ENCODE results near the gene LRP11. TPM values are rescaled to one million over a fixed set of nuclear protein-coding genes. Genes with fewer than 3 reads are reported as not detected.

The LRP11 gene
- total and polyA plus RNA-seq, 9 of the 15 experiments (the other 6 are each of a cell fraction or from before 2014, with no cell fraction given), result 0.51 to 3.5 (median 2.4) TPM

- TF ChIP-seq, protein P1, sequence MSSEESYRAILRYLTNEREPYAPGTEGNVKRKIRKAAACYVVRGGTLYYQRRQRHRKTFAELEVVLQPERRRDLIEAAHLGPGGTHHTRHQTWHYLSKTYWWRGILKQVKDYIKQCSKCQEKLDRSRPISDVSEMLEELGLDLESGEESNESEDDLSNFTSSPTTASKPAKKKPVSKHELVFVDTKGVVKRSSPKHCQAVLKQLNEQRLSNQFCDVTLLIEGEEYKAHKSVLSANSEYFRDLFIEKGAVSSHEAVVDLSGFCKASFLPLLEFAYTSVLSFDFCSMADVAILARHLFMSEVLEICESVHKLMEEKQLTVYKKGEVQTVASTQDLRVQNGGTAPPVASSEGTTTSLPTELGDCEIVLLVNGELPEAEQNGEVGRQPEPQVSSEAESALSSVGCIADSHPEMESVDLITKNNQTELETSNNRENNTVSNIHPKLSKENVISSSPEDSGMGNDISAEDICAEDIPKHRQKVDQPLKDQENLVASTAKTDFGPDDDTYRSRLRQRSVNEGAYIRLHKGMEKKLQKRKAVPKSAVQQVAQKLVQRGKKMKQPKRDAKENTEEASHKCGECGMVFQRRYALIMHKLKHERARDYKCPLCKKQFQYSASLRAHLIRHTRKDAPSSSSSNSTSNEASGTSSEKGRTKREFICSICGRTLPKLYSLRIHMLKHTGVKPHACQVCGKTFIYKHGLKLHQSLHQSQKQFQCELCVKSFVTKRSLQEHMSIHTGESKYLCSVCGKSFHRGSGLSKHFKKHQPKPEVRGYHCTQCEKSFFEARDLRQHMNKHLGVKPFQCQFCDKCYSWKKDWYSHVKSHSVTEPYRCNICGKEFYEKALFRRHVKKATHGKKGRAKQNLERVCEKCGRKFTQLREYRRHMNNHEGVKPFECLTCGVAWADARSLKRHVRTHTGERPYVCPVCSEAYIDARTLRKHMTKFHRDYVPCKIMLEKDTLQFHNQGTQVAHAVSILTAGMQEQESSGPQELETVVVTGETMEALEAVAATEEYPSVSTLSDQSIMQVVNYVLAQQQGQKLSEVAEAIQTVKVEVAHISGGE (CRISPR knock-in tag; IDR thresholded peaks at IDR 0.05), result no peak
- TF ChIP-seq FOS (IDR thresholded peaks at IDR 0.05; ENCODE audit: extremely low read depth, insufficient read length), result no peak
- no peak for TF ChIP-seq ZBTB1 (CRISPR knock-in tag; IDR thresholded peaks at IDR 0.05; ENCODE audit: borderline replicate concordance, low read depth)
- TF ChIP-seq CREM (IDR thresholded peaks at IDR 0.05; ENCODE audit: low read depth), result no peak
- TF ChIP-seq MAZ (CRISPR knock-in tag; conservative IDR thresholded peaks at IDR 0.05 in 1 of 2, IDR thresholded peaks at IDR 0.05 in 1 of 2), result peak in 1 of 2 experiments; percentile 67; a peak in 1 of 4 replicates
- peak; percentile 72 for TF ChIP-seq TEAD4 (IDR thresholded peaks at IDR 0.05; ENCODE audit: low read length)
- no peak for TF ChIP-seq TEAD4 (CRISPR knock-in tag; IDR thresholded peaks at IDR 0.05; ENCODE audit: borderline replicate concordance)
- TF ChIP-seq ZNF41 (CRISPR knock-in tag; conservative IDR thresholded peaks at IDR 0.05), result no peak
- TF ChIP-seq TBP (optimal IDR thresholded peaks at IDR 0.05; ENCODE audit: low read depth, low read length), result no peak
- no peak for TF ChIP-seq ZC3H8 (IDR thresholded peaks at IDR 0.05)
- TF ChIP-seq ETS2 (tag; IDR thresholded peaks at IDR 0.05; ENCODE audit: borderline replicate concordance, poor library complexity, severe bottlenecking), result no peak
- TF ChIP-seq, protein P2, sequence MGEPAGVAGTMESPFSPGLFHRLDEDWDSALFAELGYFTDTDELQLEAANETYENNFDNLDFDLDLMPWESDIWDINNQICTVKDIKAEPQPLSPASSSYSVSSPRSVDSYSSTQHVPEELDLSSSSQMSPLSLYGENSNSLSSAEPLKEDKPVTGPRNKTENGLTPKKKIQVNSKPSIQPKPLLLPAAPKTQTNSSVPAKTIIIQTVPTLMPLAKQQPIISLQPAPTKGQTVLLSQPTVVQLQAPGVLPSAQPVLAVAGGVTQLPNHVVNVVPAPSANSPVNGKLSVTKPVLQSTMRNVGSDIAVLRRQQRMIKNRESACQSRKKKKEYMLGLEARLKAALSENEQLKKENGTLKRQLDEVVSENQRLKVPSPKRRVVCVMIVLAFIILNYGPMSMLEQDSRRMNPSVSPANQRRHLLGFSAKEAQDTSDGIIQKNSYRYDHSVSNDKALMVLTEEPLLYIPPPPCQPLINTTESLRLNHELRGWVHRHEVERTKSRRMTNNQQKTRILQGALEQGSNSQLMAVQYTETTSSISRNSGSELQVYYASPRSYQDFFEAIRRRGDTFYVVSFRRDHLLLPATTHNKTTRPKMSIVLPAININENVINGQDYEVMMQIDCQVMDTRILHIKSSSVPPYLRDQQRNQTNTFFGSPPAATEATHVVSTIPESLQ (CRISPR knock-in tag; IDR thresholded peaks at IDR 0.05), result no peak
- TF ChIP-seq GTF2E2 (tag; IDR thresholded peaks at IDR 0.05), result no peak
- TF ChIP-seq CHD1 (IDR thresholded peaks at IDR 0.05; ENCODE audit: low read length), result no peak
- no peak for TF ChIP-seq CTCFL (IDR thresholded peaks at IDR 0.05; ENCODE audit: borderline replicate concordance, insufficient read depth, low read depth, low read length, poor library complexity, severe bottlenecking)
- TF ChIP-seq CBX1 (IDR thresholded peaks at IDR 0.05; ENCODE audit: low read depth), result no peak
- TF ChIP-seq CCNT2 (IDR thresholded peaks at IDR 0.05; ENCODE audit: borderline replicate concordance, extremely low read depth, insufficient read length, low read depth, low read length), result no peak
Observed at GRCh38 chr6:149867876-149868640, 3.9 kb upstream of the LRP11 start (continued).
